Sciatic nerve (tissue), 1 donor: ENCODE measurements around the gene BET1L. TPM values are rescaled to one million over a fixed set of nuclear protein-coding genes. Genes with fewer than 3 reads are reported as not detected.

ENCODE experiments used
- total RNA-seq: library from RNA; stranded (reverse); fragmentation: NEBNext Ultra II Directional; extraction: Animal tissue kit (Norgen Biotek cat#: 25700); gene quantifications from one replicate; pipeline ENCODE4 v1.2.1, GENCODE V29; 2021
- donor health status: DM: no; HTN: no; CAD: no.

BET1L gene
- total RNA-seq, 1 donor from 2014 or later, result 48.1 TPM

Other genes with a start within 250 kb of the BET1L start
- not detected for gene SCGB1C1, start 14.3 kb downstream of the BET1L start, total RNA-seq
- gene RIC8A, start 309 bp upstream of the BET1L start, total RNA-seq, result 74.7 TPM
- gene SIRT3, start 28.9 kb upstream of the BET1L start, total RNA-seq, result 21.7 TPM
- 79.4 TPM for gene PSMD13, start 29.6 kb upstream of the BET1L start, total RNA-seq
- gene NLRP6, start 71.0 kb upstream of the BET1L start, total RNA-seq, result 0.36 TPM
- 60.3 TPM for gene PGGHG, start 81.7 kb upstream of the BET1L start, total RNA-seq
- gene IFITM5, start 92.1 kb upstream of the BET1L start, total RNA-seq, result not detected
- gene IFITM2, start 100.4 kb upstream of the BET1L start, total RNA-seq, result 853 TPM
- 344 TPM for gene IFITM1, start 106.6 kb upstream of the BET1L start, total RNA-seq
- 1,044 TPM for gene IFITM3, start 113.5 kb upstream of the BET1L start, total RNA-seq
- gene B4GALNT4, start 162.1 kb upstream of the BET1L start, total RNA-seq, result 32.2 TPM
- 0.49 TPM for gene PKP3, start 186.8 kb upstream of the BET1L start, total RNA-seq
- 51.6 TPM for gene SIGIRR, start 207.6 kb upstream of the BET1L start, total RNA-seq
- gene ANO9, start 234.6 kb upstream of the BET1L start, total RNA-seq, result 0.98 TPM
- gene PTDSS2, start 242.9 kb upstream of the BET1L start, total RNA-seq, result 33.1 TPM